Nephron (organoid): ENCODE data around the gene PTPRD.
A peak's percentile ranks its signal among the peaks of the same experiment; 100 is the strongest.

Experiments used
- H3K27ac Mint-ChIP-seq, 3 experiments: 2 replicates each; pipeline ENCODE4 v1.8.0; 2020; ENCODE audit warnings: mixed read lengths in 3 of 3, mild to moderate bottlenecking in 2 of 3, moderate library complexity in 1 of 3
- H3K27me3 Mint-ChIP-seq: 2 replicates; pipeline ENCODE4 v1.8.0; 2021; ENCODE audit warnings: low read depth, mild to moderate bottlenecking, moderate library complexity, mixed read lengths
- H3K36me3 Mint-ChIP-seq: 2 replicates; pipeline ENCODE4 v1.8.0; 2020; ENCODE audit warnings: low read depth, mixed read lengths
- H3K4me1 Mint-ChIP-seq: 2 replicates; pipeline ENCODE4 v1.8.0; 2020; ENCODE audit warnings: mixed read lengths
- H3K4me3 Mint-ChIP-seq, 3 experiments: 2 replicates each; pipeline ENCODE4 v1.8.0; 2020; ENCODE audit warnings: mild to moderate bottlenecking in 3 of 3, mixed read lengths in 3 of 3, moderate library complexity in 2 of 3
- H3K9me3 Mint-ChIP-seq: 2 replicates; pipeline ENCODE4 v1.8.0; 2020; ENCODE audit warnings: mixed read lengths
- TF ChIP-seq, protein P1 (sequence below), 3 experiments: fragments of 200-600 bp; sonication (generic); IDR thresholded peaks; one replicate each; pipeline ENCODE4 v1.5.0; 2021; ENCODE audit warnings: antibody characterized with exemption in 3 of 3; ENCODE audit not compliant: unreplicated experiment in 3 of 3

PTPRD gene

DNA sequence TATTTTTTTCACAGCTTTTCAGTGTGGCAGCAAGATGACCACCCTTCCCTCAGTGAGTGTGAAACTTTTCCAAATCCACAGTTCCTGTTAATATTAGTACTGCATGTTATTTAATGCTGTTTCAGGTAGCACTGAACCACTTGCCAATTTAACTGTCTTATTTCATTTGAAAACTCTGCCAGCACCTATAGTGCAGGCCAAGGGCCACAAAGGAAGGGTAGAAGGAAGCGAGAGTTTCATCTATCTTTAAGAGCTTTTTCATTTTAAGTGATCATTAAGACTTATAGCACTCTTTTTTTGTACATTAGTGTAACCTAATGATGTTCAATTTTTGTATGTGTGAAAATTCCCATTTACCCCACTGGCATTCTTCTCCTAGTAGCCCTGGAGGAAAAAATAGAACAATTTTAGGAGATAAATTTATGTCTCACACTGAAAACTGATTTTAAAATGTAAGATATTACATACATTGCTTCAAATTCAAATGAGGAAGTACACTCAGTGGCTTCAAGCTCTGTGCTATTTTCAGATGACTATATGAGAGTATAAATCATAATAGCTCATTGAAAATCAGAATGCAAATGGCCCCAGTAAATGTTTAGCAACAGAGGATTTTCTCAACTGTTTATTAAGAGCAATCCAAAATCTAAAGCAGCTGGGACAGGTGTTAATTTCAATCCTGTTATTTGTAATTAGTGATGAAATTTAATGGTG is 820.5 kb downstream of the PTPRD start:
- Mint-ChIP-seq H3K4me1 (peaks cover 5% of the 10 kb centered on the region), H3K27ac (no peak overlapping the region), H3K4me3 (no peak overlapping the region), H3K27me3 (no peaks in the 10 kb centered on the region), H3K9me3 (no peaks in the 10 kb centered on the region), H3K36me3 (no peaks in the 10 kb centered on the region)
- TF ChIP-seq, protein P1, sequence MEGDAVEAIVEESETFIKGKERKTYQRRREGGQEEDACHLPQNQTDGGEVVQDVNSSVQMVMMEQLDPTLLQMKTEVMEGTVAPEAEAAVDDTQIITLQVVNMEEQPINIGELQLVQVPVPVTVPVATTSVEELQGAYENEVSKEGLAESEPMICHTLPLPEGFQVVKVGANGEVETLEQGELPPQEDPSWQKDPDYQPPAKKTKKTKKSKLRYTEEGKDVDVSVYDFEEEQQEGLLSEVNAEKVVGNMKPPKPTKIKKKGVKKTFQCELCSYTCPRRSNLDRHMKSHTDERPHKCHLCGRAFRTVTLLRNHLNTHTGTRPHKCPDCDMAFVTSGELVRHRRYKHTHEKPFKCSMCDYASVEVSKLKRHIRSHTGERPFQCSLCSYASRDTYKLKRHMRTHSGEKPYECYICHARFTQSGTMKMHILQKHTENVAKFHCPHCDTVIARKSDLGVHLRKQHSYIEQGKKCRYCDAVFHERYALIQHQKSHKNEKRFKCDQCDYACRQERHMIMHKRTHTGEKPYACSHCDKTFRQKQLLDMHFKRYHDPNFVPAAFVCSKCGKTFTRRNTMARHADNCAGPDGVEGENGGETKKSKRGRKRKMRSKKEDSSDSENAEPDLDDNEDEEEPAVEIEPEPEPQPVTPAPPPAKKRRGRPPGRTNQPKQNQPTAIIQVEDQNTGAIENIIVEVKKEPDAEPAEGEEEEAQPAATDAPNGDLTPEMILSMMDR (IDR thresholded peaks at IDR 0.05; ENCODE audit: unreplicated experiment in 3 of 3) = no peak

DNA sequence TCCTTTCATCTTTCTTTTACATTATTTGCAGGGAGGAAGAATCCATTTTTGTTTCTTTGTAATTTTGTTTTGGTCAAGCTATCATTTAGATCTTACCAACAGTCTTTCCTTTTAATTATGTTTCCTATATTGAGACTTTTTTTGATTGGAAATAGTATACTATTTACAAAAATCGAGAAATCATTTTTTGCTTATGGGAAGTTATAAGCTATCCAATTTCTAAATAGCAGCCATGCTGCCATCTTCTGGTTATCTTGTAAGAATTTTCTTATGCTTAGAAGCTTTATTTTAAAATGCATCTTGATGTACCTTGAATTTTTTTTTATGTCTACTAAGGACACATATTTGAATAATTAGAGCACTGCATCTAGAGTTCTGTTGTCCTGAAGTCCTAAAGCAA is 821.2 kb downstream of the PTPRD start:
- no peaks in the 10 kb centered on the region for H3K27me3 Mint-ChIP-seq
- no peak overlapping the region for H3K27ac Mint-ChIP-seq
- TF ChIP-seq, protein P1 (IDR thresholded peaks at IDR 0.05; ENCODE audit: unreplicated experiment in 3 of 3) = peak; percentile 25 to 59 (median 38)
- H3K36me3 Mint-ChIP-seq = no peaks in the 10 kb centered on the region
- no peaks in the 10 kb centered on the region for H3K9me3 Mint-ChIP-seq
- peaks cover 5% of the 10 kb centered on the region for H3K4me1 Mint-ChIP-seq
- H3K4me3 Mint-ChIP-seq = no peak overlapping the region

DNA sequence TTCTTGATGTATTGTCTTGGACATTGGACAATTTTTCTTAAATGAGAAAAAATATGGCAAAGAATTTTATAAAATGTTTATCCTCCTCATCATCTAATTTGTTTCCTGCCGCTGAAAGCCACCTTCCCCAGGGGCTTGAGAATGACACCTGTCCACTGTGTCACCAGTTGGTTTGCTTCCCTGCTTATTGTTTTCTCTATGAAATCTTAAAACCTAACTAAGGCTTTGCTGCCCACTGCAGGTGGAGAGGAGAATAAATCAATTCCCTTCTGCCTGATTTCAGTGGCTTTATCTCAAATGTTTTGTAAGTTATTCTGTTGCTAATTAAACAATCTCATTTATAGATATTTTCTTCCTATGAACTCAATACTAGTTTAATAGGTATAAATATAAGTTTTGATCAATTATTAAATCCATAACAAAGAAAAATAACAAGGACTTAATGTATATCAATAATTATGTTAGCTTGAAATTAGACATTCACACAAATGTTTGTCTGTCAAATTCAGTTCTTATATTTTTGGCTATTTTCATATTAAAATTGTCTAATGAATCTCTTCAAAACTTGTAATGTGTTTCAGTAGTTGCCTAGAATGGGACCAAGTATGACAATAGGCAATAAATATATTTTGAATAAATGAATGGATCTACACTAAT is 822.5 kb downstream of the PTPRD start:
- Mint-ChIP-seq H3K36me3 (no peaks in the 10 kb centered on the region), H3K4me1 (peaks cover 5% of the 10 kb centered on the region), H3K27me3 (no peaks in the 10 kb centered on the region), H3K27ac (peak overlapping the region in 2 of 3 experiments; percentile 5 to 8), H3K4me3 (no peak overlapping the region), H3K9me3 (no peaks in the 10 kb centered on the region)
- TF ChIP-seq, protein P1 (IDR thresholded peaks at IDR 0.05; ENCODE audit: unreplicated experiment in 3 of 3) = peak; percentile 83 to 94 (median 86)

DNA sequence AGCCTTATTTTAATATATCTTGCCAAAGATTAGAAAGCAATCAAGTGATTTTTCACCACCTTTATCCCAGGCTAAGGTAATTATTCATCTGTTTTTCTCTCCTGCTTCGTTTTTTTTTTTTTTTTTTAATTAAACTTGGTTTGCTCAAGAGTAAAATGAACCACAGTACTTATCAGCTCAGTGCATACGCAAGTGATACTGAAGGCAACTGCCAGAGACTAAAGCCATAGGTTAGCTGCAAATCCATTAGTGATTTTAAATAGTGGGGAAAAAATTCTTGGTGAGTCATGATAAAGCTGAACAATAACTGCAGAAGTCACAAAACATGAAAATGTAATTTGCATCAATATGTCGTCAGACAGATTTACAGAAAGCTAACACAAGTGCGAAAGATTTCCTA is 829.1 kb downstream of the PTPRD start:
- Mint-ChIP-seq H3K27ac (no peak overlapping the region), H3K4me1 (no peaks in the 10 kb centered on the region), H3K4me3 (no peak overlapping the region), H3K36me3 (no peaks in the 10 kb centered on the region), H3K9me3 (no peaks in the 10 kb centered on the region), H3K27me3 (no peaks in the 10 kb centered on the region)
- TF ChIP-seq, protein P1 (IDR thresholded peaks at IDR 0.05; ENCODE audit: unreplicated experiment in 3 of 3) = no peak

DNA sequence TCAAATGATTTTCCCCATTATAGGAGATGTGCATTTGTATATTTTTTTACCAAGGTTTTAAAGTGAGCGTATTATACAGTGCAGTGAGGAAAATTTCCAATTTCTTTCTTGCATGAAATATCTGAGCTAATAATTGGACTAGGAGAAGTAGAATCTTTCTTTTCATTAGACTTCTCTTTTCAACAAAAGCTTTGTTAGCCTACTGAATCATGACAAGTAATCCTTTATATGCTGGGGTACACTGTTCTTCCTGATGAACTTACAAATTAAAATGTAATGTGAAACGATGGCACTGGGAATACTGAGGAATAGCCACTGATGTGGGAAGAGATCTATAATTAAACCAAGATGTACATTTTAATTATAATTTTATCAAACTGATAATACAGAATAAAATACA is 829.6 kb downstream of the PTPRD start:
- no peak overlapping the region for H3K4me3 Mint-ChIP-seq
- H3K27ac Mint-ChIP-seq = no peak overlapping the region
- no peaks in the 10 kb centered on the region for H3K4me1 Mint-ChIP-seq
- no peaks in the 10 kb centered on the region for H3K9me3 Mint-ChIP-seq
- H3K36me3 Mint-ChIP-seq = no peaks in the 10 kb centered on the region
- TF ChIP-seq, protein P1 (IDR thresholded peaks at IDR 0.05; ENCODE audit: unreplicated experiment in 3 of 3) = no peak
- no peaks in the 10 kb centered on the region for H3K27me3 Mint-ChIP-seq

DNA sequence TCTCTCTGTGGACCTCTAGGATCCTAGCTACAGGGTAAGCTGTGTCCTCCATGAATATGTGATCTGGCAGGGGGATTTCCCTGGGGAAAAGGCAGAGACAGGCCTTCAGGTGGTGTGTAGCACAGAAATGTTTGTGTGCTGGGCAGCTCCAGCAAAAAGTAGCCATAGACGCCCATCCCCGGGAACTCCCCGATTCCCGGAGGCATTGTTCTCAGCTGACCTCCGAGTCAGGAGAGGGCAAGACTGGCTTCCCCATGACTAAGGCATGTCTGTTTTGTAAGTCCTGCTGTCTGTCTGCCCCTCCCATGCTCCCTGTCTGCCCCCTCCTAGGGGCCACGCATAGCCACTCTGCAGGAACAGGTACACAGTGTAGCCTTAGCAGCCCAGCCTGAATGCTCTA is 834.5 kb downstream of the PTPRD start:
- no peak overlapping the region for H3K4me3 Mint-ChIP-seq
- H3K27me3 Mint-ChIP-seq = no peaks in the 10 kb centered on the region
- H3K36me3 Mint-ChIP-seq = no peaks in the 10 kb centered on the region
- no peaks in the 10 kb centered on the region for H3K9me3 Mint-ChIP-seq
- H3K4me1 Mint-ChIP-seq = no peaks in the 10 kb centered on the region
- no peak overlapping the region for H3K27ac Mint-ChIP-seq
- TF ChIP-seq, protein P1 (IDR thresholded peaks at IDR 0.05; ENCODE audit: unreplicated experiment in 3 of 3) = no peak
